ENCODE results near the gene IGSF21. TPM values are rescaled to one million over a fixed set of nuclear protein-coding genes. Genes with fewer than 3 reads are reported as not detected.

Gene IGSF21
- polyA plus RNA-seq, 3 donors, result not detected

GRCh38 chr1:18394563-18395156, 287.1 kb downstream of the IGSF21 start:
- no peak for TF ChIP-seq CTCF (IDR thresholded peaks at IDR 0.05)
- intact Hi-C loops (cut with micrococcal nuclease), result no loop called here
- no peaks in the 10 kb centered on the region for H3K79me2 ChIP-seq (ENCODE audit: insufficient read depth, low read length)

GRCh38 chr1:18396247-18396980, 288.8 kb downstream of the IGSF21 start:
- Mint-ChIP-seq H3K9me3 (peaks cover 0 to 3% (median 0%) of the 10 kb centered on the region in 7 donors), H3K27me3 (ENCODE audit: low read depth in 3 of 3) (peaks cover 0 to 2% (median 2%) of the 10 kb centered on the region in 3 donors), H3K36me3 (no peaks in the 10 kb centered on the region), H3K4me1 (no peaks in the 10 kb centered on the region), H3K27ac (no peak overlapping the region), H3K4me3 (no peak overlapping the region)
- Histone ChIP-seq H3K9me3 (replicated peaks in 1 of 2; ENCODE audit: control insufficient read depth in 1 of 2, insufficient read depth in 1 of 2, low read length in 2 of 2) (no peaks in the 10 kb centered on the region), H3K27ac (ENCODE audit: low read depth in 1 of 2, low read length in 2 of 2) (no peak overlapping the region), H3K27me3 (ENCODE audit: control insufficient read depth in 2 of 2, insufficient read depth in 2 of 2, low read length in 2 of 2) (no peaks in the 10 kb centered on the region), H3K9ac (ENCODE audit: insufficient read depth, low read length, poor library complexity, severe bottlenecking) (no peak overlapping the region), H3K4me3 (replicated peaks in 1 of 3; ENCODE audit: low read depth in 2 of 3, low read length in 3 of 3) (no peak overlapping the region), H3K36me3 (replicated peaks in 1 of 2; ENCODE audit: control insufficient read depth in 1 of 2, insufficient read depth in 2 of 2, low read length in 2 of 2) (no peaks in the 10 kb centered on the region), H3K79me2 (ENCODE audit: insufficient read depth, low read length) (no peaks in the 10 kb centered on the region), H3K4me1 (ENCODE audit: control insufficient read depth in 1 of 2, insufficient read depth in 2 of 2, low read length in 2 of 2) (no peaks in the 10 kb centered on the region), H2AFZ (ENCODE audit: insufficient read depth, low read depth, low read length, poor library complexity, severe bottlenecking) (no peak overlapping the region), H3K4me2 (replicated peaks; ENCODE audit: extremely low read depth, low read length, poor library complexity, severe bottlenecking) (no peak overlapping the region), H4K20me1 (ENCODE audit: insufficient read depth, low read length) (no peaks in the 10 kb centered on the region)
- WGBS (ENCODE audit: insufficient coverage), result 70% methylated on average over 1 of the region's 7 CpGs
- TF ChIP-seq CTCF (IDR thresholded peaks at IDR 0.05), result no peak
- intact Hi-C loops (cut with micrococcal nuclease), result no loop called here
- DNase-seq, result no peak

More at GRCh38 chr1:18394563-18395156, 287.1 kb downstream of the IGSF21 start:
- H4K20me1 ChIP-seq (ENCODE audit: insufficient read depth, low read length), result no peaks in the 10 kb centered on the region
- no peak overlapping the region for H3K27ac ChIP-seq (ENCODE audit: low read depth in 1 of 2, low read length in 2 of 2)
- Mint-ChIP-seq H3K4me1 (no peaks in the 10 kb centered on the region), H3K27ac (no peak overlapping the region), H3K27me3 (ENCODE audit: low read depth in 3 of 3) (peaks cover 0 to 2% (median 0%) of the 10 kb centered on the region in 3 donors), H3K9me3 (peaks cover 0 to 2% (median 0%) of the 10 kb centered on the region in 7 donors), H3K4me3 (no peak overlapping the region), H3K36me3 (no peaks in the 10 kb centered on the region)
- WGBS (ENCODE audit: insufficient coverage), result 95% methylated on average over 6 of the region's 9 CpGs
- H2AFZ ChIP-seq (ENCODE audit: insufficient read depth, low read depth, low read length, poor library complexity, severe bottlenecking), result no peak overlapping the region
- H3K4me3 ChIP-seq (replicated peaks in 1 of 3; ENCODE audit: low read depth in 2 of 3, low read length in 3 of 3), result no peak overlapping the region
- H3K4me2 ChIP-seq (replicated peaks; ENCODE audit: extremely low read depth, low read length, poor library complexity, severe bottlenecking), result no peak overlapping the region
- no peaks in the 10 kb centered on the region for H3K9me3 ChIP-seq (replicated peaks in 1 of 2; ENCODE audit: control insufficient read depth in 1 of 2, insufficient read depth in 1 of 2, low read length in 2 of 2)
- H3K4me1 ChIP-seq (ENCODE audit: control insufficient read depth in 1 of 2, insufficient read depth in 2 of 2, low read length in 2 of 2), result no peaks in the 10 kb centered on the region
- no peaks in the 10 kb centered on the region for H3K36me3 ChIP-seq (replicated peaks in 1 of 2; ENCODE audit: control insufficient read depth in 1 of 2, insufficient read depth in 2 of 2, low read length in 2 of 2)
- no peak overlapping the region for H3K9ac ChIP-seq (ENCODE audit: insufficient read depth, low read length, poor library complexity, severe bottlenecking)
- no peaks in the 10 kb centered on the region for H3K27me3 ChIP-seq (ENCODE audit: control insufficient read depth in 2 of 2, insufficient read depth in 2 of 2, low read length in 2 of 2)
- no peak for DNase-seq
